PC-3 (cell line): Measurements from ENCODE around the gene PPP6R1.

Source experiments
- CTCF ChIP-seq: fragments of 300-600 bp; sonication (generic); conservative IDR thresholded peaks from 2 replicates; pipeline ENCODE4 v1.5.1; 2017; ENCODE audit warnings: antibody characterized with exemption, low read depth, mild to moderate bottlenecking, low read length
- EZH2 ChIP-seq: fragments of 300-600 bp; sonication (generic); IDR thresholded peaks from one replicate; pipeline ENCODE4 v1.6.1; 2017; ENCODE audit warnings: antibody characterized with exemption, mild to moderate bottlenecking, low read length; ENCODE audit not compliant: unreplicated experiment

DNA sequence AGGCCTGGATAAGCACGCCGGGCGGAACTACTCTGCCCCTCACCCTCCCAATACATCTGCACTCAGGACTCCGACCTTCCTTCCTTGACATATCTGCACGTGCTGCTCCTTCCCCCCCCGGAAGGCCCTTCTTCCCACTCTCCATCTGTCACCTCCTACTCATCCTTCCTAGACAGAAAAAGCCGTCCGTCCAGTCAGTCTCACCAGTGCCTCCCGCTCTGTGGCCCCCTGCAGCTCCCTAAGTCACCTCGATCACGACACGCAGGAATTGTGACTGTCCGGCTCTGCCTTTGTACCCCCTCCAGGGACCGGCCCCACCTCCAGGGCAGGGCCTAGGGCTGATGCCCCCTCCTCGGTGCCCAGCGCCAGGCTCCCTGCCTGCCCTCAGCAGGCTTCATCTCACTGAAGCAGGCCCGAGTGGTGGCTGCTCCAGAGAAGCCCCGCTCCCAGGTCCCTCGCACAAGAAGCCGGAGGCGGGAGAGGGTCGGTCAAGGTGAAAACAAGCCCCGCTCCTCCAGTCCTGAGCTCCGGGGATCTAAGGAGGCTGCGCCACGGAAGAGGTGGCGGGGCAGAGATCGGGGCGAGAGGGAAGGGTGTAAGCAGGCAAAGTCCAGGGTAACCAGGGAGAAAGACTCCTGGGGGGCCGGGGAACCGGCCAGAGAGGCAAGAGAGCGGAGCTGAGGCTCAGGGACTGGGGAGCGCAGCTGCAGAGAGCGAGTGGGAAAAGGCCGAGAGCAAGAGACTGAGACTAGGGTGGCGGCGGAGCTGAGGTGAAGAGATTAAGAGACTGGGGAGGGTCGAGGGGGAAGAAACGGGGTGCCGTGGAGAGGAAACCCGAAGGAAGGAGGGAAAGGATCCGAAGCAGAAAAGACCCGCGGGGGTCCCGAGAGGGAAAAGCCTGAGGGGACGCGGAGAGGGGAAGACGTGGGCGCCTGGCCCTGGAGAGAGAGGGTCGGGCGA lies 1.1 kb downstream of the PPP6R1 start:
- no peak for TF ChIP-seq CTCF
- no peak for TF ChIP-seq EZH2
